GM19043 (cell line): Measurements from ENCODE around the gene RIOK1.
"Not testable (repeated sequence)": the region's sequence is repeated elsewhere in the genome, so short reads cannot be mapped to it uniquely, and the experiment has no call there.

Experiments
- ATAC-seq: cut with Tn5 transposase; IDR thresholded peaks from one replicate; pipeline ENCODE4 v1.9.1; 2021; ENCODE audit warnings: low read depth; ENCODE audit not compliant: unreplicated experiment

RIOK1 gene

GRCh38 chr6:7389451-7390225, at the start of gene RIOK1, which contains the start of gene CAGE1:
TSS of gene RIOK1 (plus strand) at chr6:7389808. CDS start at chr6:7390003, 195 bp downstream.
TSS of gene CAGE1 (minus strand) at chr6:7389742. CDS start at chr6:7387173, 2,569 bp downstream.
- ATAC-seq: peak; percentile 95

GRCh38 chr6:7341271-7341670, 48.3 kb upstream of the RIOK1 start:
- ATAC-seq: no peak

GRCh38 chr6:7341989-7342742, 47.4 kb upstream of the RIOK1 start:
- no peak for ATAC-seq

GRCh38 chr6:7343546-7344475, 45.8 kb upstream of the RIOK1 start:
- ATAC-seq: no peak

- not testable (repeated sequence) for ATAC-seq
These were observed 44.7 kb upstream of the RIOK1 start for GRCh38 chr6:7344773-7345450.

DNA sequence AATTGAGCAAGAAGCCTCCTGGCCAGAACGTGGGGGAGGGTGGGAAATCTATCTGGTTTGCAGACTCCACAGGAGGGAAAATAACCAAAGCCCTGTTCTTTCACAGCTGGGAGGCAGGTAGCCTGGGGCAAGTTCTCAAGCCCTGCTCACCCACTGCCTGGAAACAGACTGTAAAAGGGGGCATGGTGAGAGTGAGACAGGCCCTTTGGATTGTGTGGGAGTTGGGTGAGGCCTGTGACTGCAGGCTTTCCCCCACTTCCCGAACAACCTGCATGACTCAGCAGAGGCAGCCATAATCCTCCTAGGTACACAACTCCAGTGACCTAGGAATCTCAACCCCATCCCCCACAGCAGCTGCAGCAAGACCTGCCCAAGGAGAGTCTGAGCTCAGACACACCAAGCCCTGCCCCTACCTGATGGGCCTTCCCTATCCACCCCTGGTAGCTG, 42.0 kb upstream of the RIOK1 start:
- not testable (repeated sequence) for ATAC-seq

DNA sequence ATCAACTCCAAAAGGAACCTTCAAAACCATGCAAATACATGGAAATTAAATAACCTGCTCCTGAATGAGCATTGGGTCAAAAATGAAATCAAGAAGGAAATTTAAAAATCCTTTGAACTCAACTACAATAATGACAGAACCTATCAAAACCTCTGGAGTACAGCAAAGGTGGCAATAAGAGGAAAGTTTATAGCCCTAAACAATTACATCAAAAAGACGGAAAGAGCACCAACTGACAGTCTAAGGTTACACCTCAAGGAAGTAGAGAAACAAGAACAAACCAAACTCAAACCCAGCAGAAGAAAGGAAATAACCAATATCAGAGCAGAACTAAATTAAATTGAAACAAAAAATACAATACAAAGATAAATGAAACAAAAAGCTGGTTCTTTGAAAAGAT, 39.0 kb upstream of the RIOK1 start:
- not testable (repeated sequence) for ATAC-seq

- not testable (repeated sequence) for ATAC-seq
These were observed 37.7 kb upstream of the RIOK1 start for GRCh38 chr6:7351916-7352315.

GRCh38 chr6:7367408-7367807, 22.2 kb upstream of the RIOK1 start:
- no peak for ATAC-seq

- ATAC-seq: no peak
These were observed 15.9 kb upstream of the RIOK1 start for GRCh38 chr6:7373739-7374138.

DNA sequence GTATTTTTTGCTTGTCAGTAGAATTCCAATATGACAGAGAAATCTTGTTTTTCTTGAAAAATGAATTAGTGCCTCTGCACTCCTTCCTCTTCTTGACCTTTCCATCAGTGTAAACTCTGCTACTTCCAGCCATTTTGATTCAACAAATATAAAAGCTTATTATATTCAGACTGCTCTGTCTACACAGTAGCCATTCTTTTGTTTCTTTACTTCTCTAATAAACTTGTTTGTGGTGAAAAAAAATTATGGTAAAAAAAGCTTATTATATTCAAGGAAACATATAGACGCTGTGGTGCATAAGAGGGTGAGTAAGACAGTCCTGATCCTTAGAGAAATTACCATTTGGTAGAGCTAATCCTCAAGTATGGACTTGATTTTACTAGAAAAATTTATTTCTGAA, 11.6 kb upstream of the RIOK1 start:
- no peak for ATAC-seq

GRCh38 chr6:7378740-7379139, 10.9 kb upstream of the RIOK1 start:
- no peak for ATAC-seq

DNA sequence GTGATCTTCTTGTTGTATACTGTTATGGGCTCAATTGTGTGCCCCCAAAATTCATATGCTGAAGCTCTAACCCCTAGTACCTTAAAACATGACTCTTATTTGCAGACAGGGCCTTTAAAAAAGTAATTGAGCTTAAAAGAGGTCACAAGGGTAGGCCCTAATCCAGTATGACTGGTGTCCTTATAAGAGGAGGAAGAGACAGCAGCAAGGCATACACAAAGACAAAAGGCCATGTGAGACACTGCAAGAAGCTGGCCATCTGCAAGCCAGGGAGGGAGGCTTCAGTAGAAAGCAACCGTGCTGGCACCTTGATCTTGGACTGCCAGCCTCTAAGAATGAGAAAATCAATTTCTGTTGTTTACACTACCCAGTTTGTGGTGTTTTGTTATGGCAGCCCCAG, 8.5 kb upstream of the RIOK1 start:
- no peak for ATAC-seq

DNA sequence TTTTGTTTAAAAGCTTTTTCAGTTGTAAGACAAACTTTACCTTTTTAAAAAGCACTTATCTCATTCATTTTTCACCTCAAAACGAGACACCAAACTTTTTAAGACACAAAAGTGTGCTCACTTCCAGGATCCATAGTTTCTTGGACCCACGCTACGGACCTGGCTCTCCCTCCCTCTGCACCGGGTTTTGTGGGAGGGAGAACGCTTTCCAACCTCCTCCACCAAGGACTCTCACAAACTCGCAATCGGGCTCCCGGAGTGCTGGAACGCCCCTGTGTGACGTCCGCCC, 502 bp upstream of the RIOK1 start:
- no peak for ATAC-seq

DNA sequence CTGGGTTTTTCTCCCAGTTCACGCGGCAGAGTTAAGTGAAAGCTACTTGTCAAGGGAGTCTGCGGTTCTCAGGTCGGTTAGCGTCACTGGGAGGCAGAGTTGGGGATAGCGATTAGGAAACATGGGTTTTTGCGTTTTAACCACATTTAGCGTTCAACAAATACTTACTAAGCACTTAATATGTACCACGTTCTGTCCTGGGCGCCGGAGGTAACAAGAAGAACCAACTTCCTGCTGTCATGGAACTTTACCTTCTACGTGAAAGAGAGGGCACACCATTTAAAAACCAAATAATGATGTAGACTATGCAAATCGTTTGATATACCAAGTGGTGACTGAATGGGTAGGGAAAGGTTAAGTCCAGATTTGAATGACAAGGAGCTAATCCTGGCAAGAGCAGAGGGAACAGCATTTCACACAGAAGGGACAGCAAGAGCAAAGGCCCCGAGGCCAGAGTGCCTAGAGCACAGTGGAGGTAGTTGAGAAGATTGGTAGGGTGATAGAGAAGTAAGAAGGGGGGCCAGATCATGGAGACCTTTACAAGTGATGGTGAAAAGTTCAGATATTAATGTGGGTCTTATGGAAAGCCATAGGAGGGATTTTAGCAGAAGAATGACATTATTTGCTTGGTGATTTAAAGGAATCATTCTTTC, 744 bp downstream of the RIOK1 start:
- ATAC-seq: peak; percentile 6

DNA sequence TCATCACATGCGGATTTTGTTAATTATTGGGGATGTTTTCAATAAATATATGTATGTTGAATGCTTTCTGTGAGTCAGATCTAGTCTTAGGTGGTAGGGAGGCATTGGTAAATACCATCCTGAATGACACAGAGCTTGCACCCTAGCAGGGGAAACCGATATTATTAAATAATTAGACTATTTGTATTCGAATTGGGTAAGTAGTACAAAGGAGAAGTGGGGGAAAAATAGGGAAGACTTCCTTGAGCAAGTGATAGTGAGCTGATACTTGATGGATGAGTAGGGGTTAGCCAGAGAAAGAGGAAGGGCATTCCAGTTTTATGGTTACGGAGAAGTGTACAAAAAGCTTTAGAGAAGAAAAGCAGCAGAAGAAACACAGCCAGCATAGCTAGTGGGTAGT, 1.5 kb downstream of the RIOK1 start:
- no peak for ATAC-seq

- no peak for ATAC-seq
These were observed 2.8 kb downstream of the RIOK1 start for GRCh38 chr6:7392402-7392801.

- ATAC-seq: no peak
These were observed 11.5 kb downstream of the RIOK1 start for GRCh38 chr6:7401075-7401474.

GRCh38 chr6:7402716-7403115, 13.1 kb downstream of the RIOK1 start:
- ATAC-seq: no peak

DNA sequence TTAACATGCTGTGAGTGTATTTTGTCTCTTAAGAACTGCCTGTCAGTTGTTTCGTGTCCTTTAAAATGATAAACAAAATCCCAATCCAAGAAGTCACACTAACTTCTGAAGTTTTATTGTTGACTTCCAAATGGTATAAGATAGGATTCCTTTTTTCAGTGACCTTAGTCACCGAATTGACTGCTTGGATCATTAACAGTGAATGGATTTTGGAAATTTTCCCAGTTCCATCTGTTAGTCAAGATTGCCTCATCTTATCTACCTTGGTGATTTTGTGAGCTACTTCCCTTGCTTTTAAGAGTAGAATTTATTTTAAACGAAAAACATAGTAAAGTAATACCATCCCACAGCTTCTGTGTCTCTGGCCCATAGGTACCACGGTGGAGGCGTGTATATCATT, 14.9 kb downstream of the RIOK1 start:
- no peak for ATAC-seq
